ENCODE data around the gene SMG1. TPM values are rescaled to one million over a fixed set of nuclear protein-coding genes. Genes with fewer than 3 reads are reported as not detected.

The SMG1 gene
- total RNA-seq, 2 experiments from 2014 or later = 78.9 to 91.3 TPM

GRCh38 chr16:18841833-18842525 is 84.2 kb downstream of the SMG1 start:
- no peak overlapping the region for H3K27ac Mint-ChIP-seq
- H3K9me3 Mint-ChIP-seq = no peaks in the 10 kb centered on the region
- H3K4me1 Mint-ChIP-seq = peaks cover 10% of the 10 kb centered on the region
- H3K4me3 Mint-ChIP-seq = no peak overlapping the region
- H3K36me3 Mint-ChIP-seq = peaks cover 38% of the 10 kb centered on the region
- no peaks in the 10 kb centered on the region for H3K27me3 Mint-ChIP-seq
- DNase-seq = no peak

- H3K36me3 Mint-ChIP-seq = peaks cover 46% of the 10 kb centered on the region
- DNase-seq = no peak
- peaks cover 12% of the 10 kb centered on the region for H3K4me1 Mint-ChIP-seq
- no peaks in the 10 kb centered on the region for H3K27me3 Mint-ChIP-seq
- no peaks in the 10 kb centered on the region for H3K9me3 Mint-ChIP-seq
- H3K4me3 Mint-ChIP-seq = no peak overlapping the region
- no peak overlapping the region for H3K27ac Mint-ChIP-seq
Measured at GRCh38 chr16:18839555-18839954, 86.7 kb downstream of the SMG1 start.

- Mint-ChIP-seq H3K4me3 (no peak overlapping the region), H3K27ac (peak overlapping the region; percentile 76)
Measured at GRCh38 chr16:18836702-18837101, 89.5 kb downstream of the SMG1 start.

DNA sequence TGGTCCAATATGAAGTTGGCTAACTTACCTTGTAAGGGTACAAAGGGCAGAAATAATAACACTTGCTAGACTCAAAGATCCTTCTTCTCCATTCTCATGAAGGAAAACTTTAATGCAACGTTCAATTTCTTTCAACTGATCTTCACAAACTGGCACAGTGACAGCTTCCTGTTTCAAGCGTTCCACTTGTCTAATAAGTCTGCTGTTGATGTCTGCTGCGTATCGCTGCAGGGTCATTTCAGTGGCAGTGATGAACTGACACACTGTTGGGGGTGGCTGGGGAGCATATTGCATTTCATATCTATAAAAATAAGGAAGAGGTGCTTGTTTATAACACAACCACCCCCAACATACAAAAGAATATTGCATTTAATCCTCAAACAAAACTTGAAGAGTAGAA is 91.3 kb downstream of the SMG1 start:
- H3K4me1 Mint-ChIP-seq = peaks cover 12% of the 10 kb centered on the region
- no peak overlapping the region for H3K4me3 Mint-ChIP-seq
- no peak overlapping the region for H3K27ac Mint-ChIP-seq

More at GRCh38 chr16:18836702-18837101, 89.5 kb downstream of the SMG1 start:
- Mint-ChIP-seq H3K27me3 (no peaks in the 10 kb centered on the region), H3K36me3 (peaks cover 46% of the 10 kb centered on the region), H3K9me3 (no peaks in the 10 kb centered on the region), H3K4me1 (peaks cover 12% of the 10 kb centered on the region)
- DNase-seq = no peak

GRCh38 chr16:18833707-18834505 is 92.3 kb downstream of the SMG1 start:
- Mint-ChIP-seq H3K27ac (no peak overlapping the region), H3K4me3 (no peak overlapping the region), H3K27me3 (no peaks in the 10 kb centered on the region), H3K36me3 (peaks cover 44% of the 10 kb centered on the region), H3K4me1 (peaks cover 12% of the 10 kb centered on the region), H3K9me3 (no peaks in the 10 kb centered on the region)
- DNase-seq = no peak

More for the DNA sequence above, 91.3 kb downstream of the SMG1 start:
- peaks cover 45% of the 10 kb centered on the region for H3K36me3 Mint-ChIP-seq
- H3K9me3 Mint-ChIP-seq = no peaks in the 10 kb centered on the region
- H3K27me3 Mint-ChIP-seq = no peaks in the 10 kb centered on the region
- DNase-seq = no peak

DNA sequence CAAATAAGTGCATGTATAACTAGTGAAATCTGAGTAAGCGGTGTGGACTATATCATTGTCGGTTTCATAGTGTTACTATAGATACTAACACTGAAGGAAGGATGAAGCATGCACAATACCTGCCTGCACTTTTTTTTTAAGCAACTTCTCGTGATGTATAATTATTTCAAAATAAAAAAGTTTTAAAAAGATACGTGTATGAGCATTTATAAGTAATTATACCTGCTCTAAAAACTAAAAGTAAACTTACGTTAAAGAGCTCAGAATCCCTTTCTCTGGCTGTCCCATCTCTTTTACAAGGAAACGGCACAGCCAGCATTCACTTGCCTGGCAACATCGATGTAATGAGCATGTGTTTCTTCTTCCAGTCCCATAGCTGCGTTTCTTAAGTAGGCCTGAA is 93.6 kb downstream of the SMG1 start:
- Mint-ChIP-seq H3K4me1 (peaks cover 10% of the 10 kb centered on the region), H3K27me3 (no peaks in the 10 kb centered on the region), H3K9me3 (no peaks in the 10 kb centered on the region), H3K36me3 (peaks cover 48% of the 10 kb centered on the region), H3K27ac (no peak overlapping the region), H3K4me3 (no peak overlapping the region)
- DNase-seq = no peak

DNA sequence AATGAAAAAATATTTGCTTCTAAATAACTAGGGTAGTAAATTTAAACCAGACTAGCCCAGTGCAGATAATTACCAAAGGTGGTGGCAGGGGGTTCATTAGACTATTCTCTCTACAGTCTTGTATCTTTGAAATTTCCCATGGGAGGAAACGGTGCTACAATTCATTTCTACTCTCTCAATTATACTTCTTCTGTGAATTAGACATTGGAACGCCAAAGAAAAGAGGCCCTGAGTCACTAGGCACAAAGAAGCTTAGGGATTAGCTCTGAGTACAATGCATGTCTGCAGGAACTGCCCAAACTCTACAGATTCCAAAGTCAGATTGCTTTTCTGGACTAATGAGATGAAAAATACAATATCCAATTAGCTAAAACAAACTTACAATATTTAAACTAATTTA is 94.2 kb downstream of the SMG1 start:
- H3K9me3 Mint-ChIP-seq = no peaks in the 10 kb centered on the region
- H3K36me3 Mint-ChIP-seq = peaks cover 45% of the 10 kb centered on the region
- H3K27ac Mint-ChIP-seq = no peak overlapping the region
- H3K27me3 Mint-ChIP-seq = no peaks in the 10 kb centered on the region
- peaks cover 6% of the 10 kb centered on the region for H3K4me1 Mint-ChIP-seq
- no peak overlapping the region for H3K4me3 Mint-ChIP-seq
- DNase-seq = no peak

- H3K27me3 Mint-ChIP-seq = no peaks in the 10 kb centered on the region
- no peaks in the 10 kb centered on the region for H3K9me3 Mint-ChIP-seq
- peak overlapping the region; percentile 4 for H3K27ac Mint-ChIP-seq
- peaks cover 3% of the 10 kb centered on the region for H3K4me1 Mint-ChIP-seq
- H3K36me3 Mint-ChIP-seq = peaks cover 25% of the 10 kb centered on the region
- no peak for DNase-seq
- H3K4me3 Mint-ChIP-seq = no peak overlapping the region
Measured at GRCh38 chr16:18829251-18829650, 97.0 kb downstream of the SMG1 start.

GRCh38 chr16:18827890-18828289 is 98.3 kb downstream of the SMG1 start:
- Mint-ChIP-seq H3K4me1 (peaks cover 3% of the 10 kb centered on the region), H3K27ac (peak overlapping the region; percentile 6), H3K4me3 (no peak overlapping the region), H3K36me3 (peaks cover 19% of the 10 kb centered on the region), H3K27me3 (no peaks in the 10 kb centered on the region), H3K9me3 (no peaks in the 10 kb centered on the region)
- DNase-seq = no peak

DNA sequence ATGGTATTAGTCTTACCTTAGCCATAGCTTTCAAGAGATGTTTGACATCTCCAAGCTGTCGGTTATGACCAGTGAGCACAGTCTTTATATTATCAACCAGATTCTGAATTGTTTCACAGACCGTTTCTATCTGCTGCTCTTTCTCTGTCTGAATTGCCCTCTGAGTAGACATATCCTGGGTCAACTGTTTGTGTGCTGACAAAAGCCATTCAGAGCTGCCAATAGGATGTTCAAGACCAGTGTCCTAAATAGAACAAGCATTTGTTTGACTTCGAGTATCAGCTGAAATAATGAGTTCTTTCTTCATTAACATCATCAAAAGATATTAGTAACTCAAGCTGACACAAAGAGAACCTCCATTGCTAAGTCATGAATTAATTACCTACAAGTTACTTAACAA is 109.9 kb downstream of the SMG1 start:
- Mint-ChIP-seq H3K36me3 (peaks cover 28% of the 10 kb centered on the region), H3K27ac (no peak overlapping the region), H3K4me1 (peaks cover 8% of the 10 kb centered on the region), H3K9me3 (no peaks in the 10 kb centered on the region), H3K4me3 (no peak overlapping the region), H3K27me3 (no peaks in the 10 kb centered on the region)
- no peak for DNase-seq

- peaks cover 25% of the 10 kb centered on the region for H3K36me3 Mint-ChIP-seq
- no peak for DNase-seq
- no peak overlapping the region for H3K27ac Mint-ChIP-seq
Measured at GRCh38 chr16:18811925-18812324, 114.3 kb downstream of the SMG1 start.

GRCh38 chr16:18809165-18809564 is 117.0 kb downstream of the SMG1 start:
- peaks cover 29% of the 10 kb centered on the region for H3K36me3 Mint-ChIP-seq
- DNase-seq = no peak
- peaks cover 9% of the 10 kb centered on the region for H3K4me1 Mint-ChIP-seq
- H3K27ac Mint-ChIP-seq = no peak overlapping the region
- no peaks in the 10 kb centered on the region for H3K27me3 Mint-ChIP-seq
- H3K4me3 Mint-ChIP-seq = no peak overlapping the region
- H3K9me3 Mint-ChIP-seq = no peaks in the 10 kb centered on the region

More at GRCh38 chr16:18811925-18812324, 114.3 kb downstream of the SMG1 start:
- no peaks in the 10 kb centered on the region for H3K4me1 Mint-ChIP-seq
- no peak overlapping the region for H3K4me3 Mint-ChIP-seq
- H3K27me3 Mint-ChIP-seq = no peaks in the 10 kb centered on the region
- no peaks in the 10 kb centered on the region for H3K9me3 Mint-ChIP-seq

GRCh38 chr16:18805257-18805773 is 120.9 kb downstream of the SMG1 start:
- H3K36me3 Mint-ChIP-seq = peaks cover 34% of the 10 kb centered on the region
- DNase-seq = no peak
- no peak overlapping the region for H3K4me3 Mint-ChIP-seq
- H3K27ac Mint-ChIP-seq = peak overlapping the region; percentile 84
- peaks cover 7% of the 10 kb centered on the region for H3K27me3 Mint-ChIP-seq
- H3K4me1 Mint-ChIP-seq = peaks cover 29% of the 10 kb centered on the region
- no peaks in the 10 kb centered on the region for H3K9me3 Mint-ChIP-seq

DNA sequence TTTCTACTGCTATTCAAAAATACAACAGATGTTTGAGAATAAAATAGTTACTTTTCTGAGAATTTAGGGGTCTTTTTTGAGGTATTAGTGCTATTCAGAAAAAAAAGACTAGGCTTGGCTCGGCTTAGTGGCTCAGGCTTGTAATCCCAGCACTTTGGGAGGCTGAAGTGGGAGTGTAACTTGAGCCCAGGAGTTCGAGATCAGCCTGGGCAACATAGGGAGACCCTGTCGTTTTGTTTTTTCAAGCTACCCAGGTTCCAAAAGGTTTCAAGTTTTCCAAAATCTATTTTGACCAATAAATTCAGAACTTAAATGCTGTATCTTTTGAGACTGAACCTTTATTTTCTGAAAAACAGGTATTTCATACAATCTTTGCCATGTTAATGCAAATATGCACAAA is 121.7 kb downstream of the SMG1 start:
- DNase-seq = no peak
- peaks cover 37% of the 10 kb centered on the region for H3K4me1 Mint-ChIP-seq
- no peaks in the 10 kb centered on the region for H3K9me3 Mint-ChIP-seq
- H3K36me3 Mint-ChIP-seq = peaks cover 35% of the 10 kb centered on the region
- H3K4me3 Mint-ChIP-seq = no peak overlapping the region
- H3K27ac Mint-ChIP-seq = peak overlapping the region; percentile 84
- peaks cover 7% of the 10 kb centered on the region for H3K27me3 Mint-ChIP-seq

Data from activated naive CD8-positive, alpha-beta T cell treated with anti-CD3 and anti-CD28 coated beads for 36 hours (primary cell).